Measurements from ENCODE around the gene APBA2.

DNA sequence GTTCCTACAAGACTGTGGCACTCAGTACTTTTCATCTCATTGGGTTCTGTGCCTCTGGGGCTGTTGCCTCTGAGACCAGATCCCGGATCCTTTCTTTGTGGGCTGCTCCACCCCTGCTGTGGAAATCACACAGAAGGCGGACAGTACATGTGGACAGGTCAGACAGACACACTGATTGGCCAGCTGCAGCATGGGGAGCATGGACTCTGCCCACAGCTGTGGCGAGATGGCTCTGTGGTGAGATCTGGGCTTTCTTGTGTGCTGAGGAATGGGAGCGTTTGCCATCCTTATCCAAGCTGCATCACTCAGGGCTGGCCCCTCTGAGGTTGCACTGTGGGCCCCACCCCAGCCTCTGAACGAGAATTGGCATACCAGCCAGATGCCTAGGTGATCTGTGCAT, 147.0 kb downstream of the APBA2 start:
- TF ChIP-seq, protein P1, sequence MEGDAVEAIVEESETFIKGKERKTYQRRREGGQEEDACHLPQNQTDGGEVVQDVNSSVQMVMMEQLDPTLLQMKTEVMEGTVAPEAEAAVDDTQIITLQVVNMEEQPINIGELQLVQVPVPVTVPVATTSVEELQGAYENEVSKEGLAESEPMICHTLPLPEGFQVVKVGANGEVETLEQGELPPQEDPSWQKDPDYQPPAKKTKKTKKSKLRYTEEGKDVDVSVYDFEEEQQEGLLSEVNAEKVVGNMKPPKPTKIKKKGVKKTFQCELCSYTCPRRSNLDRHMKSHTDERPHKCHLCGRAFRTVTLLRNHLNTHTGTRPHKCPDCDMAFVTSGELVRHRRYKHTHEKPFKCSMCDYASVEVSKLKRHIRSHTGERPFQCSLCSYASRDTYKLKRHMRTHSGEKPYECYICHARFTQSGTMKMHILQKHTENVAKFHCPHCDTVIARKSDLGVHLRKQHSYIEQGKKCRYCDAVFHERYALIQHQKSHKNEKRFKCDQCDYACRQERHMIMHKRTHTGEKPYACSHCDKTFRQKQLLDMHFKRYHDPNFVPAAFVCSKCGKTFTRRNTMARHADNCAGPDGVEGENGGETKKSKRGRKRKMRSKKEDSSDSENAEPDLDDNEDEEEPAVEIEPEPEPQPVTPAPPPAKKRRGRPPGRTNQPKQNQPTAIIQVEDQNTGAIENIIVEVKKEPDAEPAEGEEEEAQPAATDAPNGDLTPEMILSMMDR (IDR thresholded peaks at IDR 0.05), result no peak
- no peak for TF ChIP-seq POLR2A (IDR thresholded peaks at IDR 0.05)

Data from sigmoid colon (tissue), 3 donors.